WTC11 (cell line): ENCODE measurements around the gene CTXN1.

ENCODE experiments used
- ATF2 ChIP-seq: sonication (generic); formaldehyde crosslinking; IDR thresholded peaks from 2 replicates; pipeline ENCODE4 v1.8.1; 2022; ENCODE audit warnings: low read depth, missing genetic modification reagents, borderline replicate concordance
- CDX4 ChIP-seq: fragments of 250-450 bp; sonication (Bioruptor Pico); IDR thresholded peaks from 2 replicates; pipeline ENCODE4 v1.9.0; 2021; ENCODE audit warnings: moderate library complexity, mild to moderate bottlenecking, inconsistent platforms, borderline replicate concordance
- CREB1 ChIP-seq: sonication (generic); formaldehyde crosslinking; IDR thresholded peaks from 2 replicates; pipeline ENCODE4 v1.8.0; 2023; ENCODE audit warnings: mild to moderate bottlenecking, missing genetic modification reagents
- CTCF ChIP-seq: fragments of 200-600 bp; IDR thresholded peaks from 2 replicates; pipeline ENCODE4 v1.8.0; 2022; ENCODE audit warnings: antibody characterized with exemption
- IRF2 ChIP-seq: sonication (generic); formaldehyde crosslinking; IDR thresholded peaks from 2 replicates; pipeline ENCODE4 v1.8.0; 2022; ENCODE audit warnings: low read depth, missing genetic modification reagents, borderline replicate concordance
- NFYB ChIP-seq: sonication (generic); formaldehyde crosslinking; conservative IDR thresholded peaks from 2 replicates; pipeline ENCODE4 v1.8.0; 2022; ENCODE audit warnings: low read depth, missing genetic modification reagents
- PREB ChIP-seq: sonication (generic); formaldehyde crosslinking; IDR thresholded peaks from 2 replicates; pipeline ENCODE4 v1.8.1; 2022; ENCODE audit warnings: mild to moderate bottlenecking, missing genetic modification reagents, moderate library complexity, borderline replicate concordance
- SP1 ChIP-seq: sonication (generic); formaldehyde crosslinking; conservative IDR thresholded peaks from 2 replicates; pipeline ENCODE4 v1.8.1; 2022; ENCODE audit warnings: missing genetic modification reagents
- TCF7 ChIP-seq: sonication (generic); formaldehyde crosslinking; IDR thresholded peaks from 2 replicates; pipeline ENCODE4 v1.8.0; 2022; ENCODE audit warnings: mild to moderate bottlenecking, low read depth, missing genetic modification reagents, moderate library complexity
- TEAD4 ChIP-seq: sonication (generic); formaldehyde crosslinking; IDR thresholded peaks from 2 replicates; pipeline ENCODE4 v1.8.0; 2022; ENCODE audit warnings: mild to moderate bottlenecking, missing genetic modification reagents
- ZNF232 ChIP-seq: sonication (generic); formaldehyde crosslinking; IDR thresholded peaks from 2 replicates; pipeline ENCODE4 v1.8.0; 2022; ENCODE audit warnings: mild to moderate bottlenecking, missing genetic modification reagents
- ZNF263 ChIP-seq: sonication (generic); formaldehyde crosslinking; IDR thresholded peaks from 2 replicates; pipeline ENCODE4 v1.8.1; 2022; ENCODE audit warnings: low read depth, mild to moderate bottlenecking, moderate library complexity, missing genetic modification reagents

- no peak for TF ChIP-seq ATF2
- TF ChIP-seq CDX4 = no peak
- TF ChIP-seq TEAD4 = no peak
- TF ChIP-seq CREB1 (CRISPR knock-in tag) = no peak
- TF ChIP-seq ZNF263 = no peak
- no peak for TF ChIP-seq NFYB (CRISPR knock-in tag)
- TF ChIP-seq SP1 (CRISPR knock-in tag) = no peak
- no peak for TF ChIP-seq TCF7 (CRISPR knock-in tag)
- TF ChIP-seq PREB (CRISPR knock-in tag) = no peak
- TF ChIP-seq CTCF = no peak
- no peak for TF ChIP-seq IRF2 (CRISPR knock-in tag)
- TF ChIP-seq ZNF232 = no peak
These were observed 33.3 kb upstream of the CTXN1 start for GRCh38 chr19:7959211-7959610.
